Tongue (tissue), 2 donors: ENCODE measurements around the gene SPRED3. TPM values are rescaled to one million over a fixed set of nuclear protein-coding genes. Genes with fewer than 3 reads are reported as not detected.
"Not testable (repeated sequence)": the region's sequence is repeated elsewhere in the genome, so short reads cannot be mapped to it uniquely, and the experiment has no call there.

Experiments used
- DNase-seq: peaks from one replicate; pipeline ENCODE4 v3.0.0-alpha.2; 2015
- total RNA-seq: library from RNA; depleted of rRNA; stranded (reverse); fragments of >200 nt; gene quantifications from one replicate; pipeline ENCODE4 v1.2.3, GENCODE V29; 2014

The SPRED3 gene
- total RNA-seq, 1 donor from 2014 or later: 0.21 TPM

DNA sequence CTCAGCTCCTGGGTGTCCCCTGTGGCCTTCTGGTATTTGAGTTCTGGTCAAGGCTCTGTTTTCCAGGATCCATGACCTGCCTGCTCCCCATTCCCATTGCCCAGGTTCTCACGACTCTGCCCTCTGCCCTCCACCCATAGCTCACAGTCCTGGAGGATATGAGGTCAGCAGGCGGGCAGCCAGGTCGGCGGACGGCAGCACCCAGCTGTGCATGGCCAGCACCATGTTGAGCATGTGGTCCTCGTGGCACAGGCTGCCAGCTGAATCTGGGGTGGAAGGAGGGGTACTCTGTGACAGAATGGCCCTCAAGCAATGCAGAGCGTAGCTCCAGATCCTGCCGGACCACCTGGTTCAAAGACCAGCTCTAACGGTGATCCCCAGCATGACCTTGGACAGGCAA lies 32.4 kb downstream of the SPRED3 start:
- no peak for DNase-seq

DNA sequence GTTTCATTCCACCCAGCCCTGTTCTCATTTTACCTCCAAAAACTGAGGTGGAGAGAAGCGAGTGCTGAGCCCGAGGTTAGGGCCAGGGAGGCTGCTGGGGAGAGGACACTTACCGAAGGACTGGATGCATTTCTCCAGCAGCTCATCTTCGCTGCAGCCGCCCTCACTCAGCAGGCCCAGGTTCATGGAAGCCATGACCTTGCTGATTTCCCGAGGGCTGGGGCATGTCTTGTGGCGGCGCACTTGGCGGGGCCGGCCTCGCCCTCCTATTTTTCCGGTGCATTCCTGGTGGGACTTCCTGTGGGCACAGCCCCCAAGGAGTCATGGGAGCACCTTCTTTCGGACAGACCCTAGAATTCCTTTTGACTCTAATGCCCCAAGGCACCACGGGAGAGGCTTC lies 33.4 kb downstream of the SPRED3 start:
- no peak for DNase-seq

DNA sequence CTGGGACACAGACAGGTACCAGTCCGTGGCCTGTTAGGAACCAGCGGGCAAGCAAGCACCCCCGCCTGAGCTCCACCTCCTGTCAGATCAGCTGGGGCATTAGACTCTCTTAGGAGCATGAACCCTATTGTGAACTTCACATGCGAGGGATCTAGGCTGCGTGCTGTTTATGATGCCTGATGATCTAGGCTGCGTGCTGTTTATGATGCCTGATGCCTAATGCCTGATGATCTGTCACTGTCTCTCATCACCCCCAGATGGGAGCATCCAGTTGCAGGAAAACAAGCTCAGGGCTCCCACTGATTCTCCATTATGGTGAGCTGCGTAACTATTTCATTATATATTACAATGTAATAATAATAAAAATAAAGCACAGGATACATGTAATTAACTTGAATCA lies 33.9 kb downstream of the SPRED3 start:
- no peak for DNase-seq

DNA sequence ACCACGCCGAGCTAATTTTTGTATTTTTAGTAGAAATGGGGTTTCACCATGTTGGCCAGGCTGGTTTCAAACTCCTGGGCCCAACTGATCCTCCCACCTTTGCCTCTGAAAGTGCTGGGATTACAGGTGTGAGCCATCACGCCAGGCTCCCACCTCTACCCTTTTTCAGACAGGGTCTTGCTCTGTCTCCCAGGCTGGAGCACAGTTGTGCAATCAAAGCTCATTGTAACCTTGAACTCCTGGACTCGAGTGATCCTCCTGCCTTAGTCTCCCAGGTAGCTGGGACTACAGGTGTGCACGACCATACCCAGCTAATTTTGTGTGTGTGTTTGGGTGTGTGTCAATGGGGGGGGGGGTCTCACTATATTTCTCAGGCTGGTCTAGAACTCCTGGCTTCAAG lies 35.8 kb downstream of the SPRED3 start:
- no peak for DNase-seq

DNA sequence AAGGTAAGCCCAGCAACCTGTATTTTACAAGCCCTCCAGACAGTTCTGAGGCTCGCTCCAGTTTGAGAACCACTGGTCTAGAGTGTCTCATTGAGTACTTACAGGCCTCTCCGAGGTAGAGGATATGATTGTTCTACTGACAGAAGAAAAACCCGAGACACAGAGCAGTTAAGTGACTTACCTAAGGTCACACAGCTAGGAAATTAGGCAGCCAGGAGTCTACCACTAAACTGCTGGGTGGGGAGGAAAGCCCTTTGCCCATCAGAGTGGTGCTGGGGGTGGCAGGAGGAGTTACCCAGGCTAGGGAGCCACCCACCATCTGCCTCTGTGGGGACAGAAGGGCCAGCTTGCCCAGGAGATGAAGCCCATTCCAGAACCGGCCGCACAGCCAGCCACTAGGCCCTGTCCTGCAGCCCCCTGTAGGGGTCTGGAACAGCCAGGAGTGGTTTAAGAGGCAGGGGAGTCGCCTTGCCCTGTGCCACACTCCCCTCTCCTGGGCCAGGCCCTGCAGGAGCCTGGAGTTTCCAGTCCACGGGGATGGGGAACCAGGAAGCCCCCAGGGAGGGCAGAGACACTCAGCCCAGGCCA lies 36.8 kb downstream of the SPRED3 start:
- no peak for DNase-seq

DNA sequence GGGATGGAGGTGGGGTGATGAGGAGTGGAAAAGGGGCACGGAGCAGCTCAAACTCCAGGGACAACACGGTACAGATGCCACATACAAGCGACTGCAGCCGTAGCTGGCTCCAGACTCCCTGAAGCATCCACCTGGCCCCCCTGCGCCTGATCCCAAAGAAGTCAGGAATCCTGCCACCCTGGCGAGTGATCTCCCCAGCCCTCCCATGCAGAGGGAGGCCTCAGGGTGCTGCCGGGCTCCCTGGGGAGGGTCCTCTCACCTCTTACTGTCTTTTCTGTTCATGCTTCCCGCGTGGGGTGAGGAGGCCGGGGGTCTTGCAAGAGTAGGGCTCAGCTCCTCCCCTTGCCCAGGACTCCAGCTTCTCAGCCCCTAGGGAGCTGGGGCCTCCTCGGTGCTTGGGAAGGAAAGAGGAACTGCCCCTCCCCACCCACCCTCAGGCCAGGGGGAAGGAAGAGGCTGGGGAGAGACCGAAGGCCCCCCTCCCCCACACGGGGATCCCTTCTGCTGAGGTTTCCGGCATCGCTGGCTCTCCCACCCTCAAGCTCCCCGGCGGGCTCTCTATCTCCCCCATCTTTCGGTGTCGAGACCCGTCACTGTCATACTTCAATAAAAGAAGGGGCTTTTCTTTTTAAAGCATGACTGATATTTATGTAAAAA lies 37.4 kb downstream of the SPRED3 start, which contains the start of gene RASGRP4:
Gene RASGRP4, minus strand, starts transcription at position 410 of the 657 bp plus-strand sequence. Its CDS starts 128 bp downstream, at position 282.
- no peak for DNase-seq

DNA sequence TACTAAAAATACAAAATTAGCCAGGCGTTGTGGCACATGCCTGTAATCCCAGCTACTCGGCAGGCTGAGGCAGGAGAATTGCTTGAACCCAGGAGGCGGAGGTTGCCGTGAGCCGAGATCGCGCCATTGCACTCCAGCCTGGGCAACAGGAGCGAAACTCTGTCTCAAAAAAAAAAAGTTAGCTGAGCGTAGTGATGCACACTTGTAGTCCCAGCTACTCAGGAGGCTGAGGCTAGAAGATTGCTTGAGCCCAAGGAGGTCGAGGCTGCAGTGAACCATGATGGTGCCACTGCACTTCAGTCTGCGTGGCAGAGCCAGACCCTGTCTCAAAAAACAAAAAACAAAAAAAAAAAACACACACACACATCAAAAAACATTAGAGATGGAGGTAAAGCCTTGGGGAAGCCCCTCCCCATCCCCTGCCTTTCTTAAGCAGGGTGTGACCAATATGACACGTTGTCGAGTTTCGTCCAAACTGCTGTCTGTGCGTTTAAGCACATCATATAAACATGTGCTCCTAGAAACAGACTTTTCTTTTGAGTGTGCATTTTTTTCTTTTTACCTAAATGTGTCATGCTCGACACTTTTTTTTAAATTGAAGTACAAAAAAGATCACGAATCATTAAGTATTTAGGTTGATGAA lies 38.7 kb downstream of the SPRED3 start:
- DNase-seq: not testable (repeated sequence)

DNA sequence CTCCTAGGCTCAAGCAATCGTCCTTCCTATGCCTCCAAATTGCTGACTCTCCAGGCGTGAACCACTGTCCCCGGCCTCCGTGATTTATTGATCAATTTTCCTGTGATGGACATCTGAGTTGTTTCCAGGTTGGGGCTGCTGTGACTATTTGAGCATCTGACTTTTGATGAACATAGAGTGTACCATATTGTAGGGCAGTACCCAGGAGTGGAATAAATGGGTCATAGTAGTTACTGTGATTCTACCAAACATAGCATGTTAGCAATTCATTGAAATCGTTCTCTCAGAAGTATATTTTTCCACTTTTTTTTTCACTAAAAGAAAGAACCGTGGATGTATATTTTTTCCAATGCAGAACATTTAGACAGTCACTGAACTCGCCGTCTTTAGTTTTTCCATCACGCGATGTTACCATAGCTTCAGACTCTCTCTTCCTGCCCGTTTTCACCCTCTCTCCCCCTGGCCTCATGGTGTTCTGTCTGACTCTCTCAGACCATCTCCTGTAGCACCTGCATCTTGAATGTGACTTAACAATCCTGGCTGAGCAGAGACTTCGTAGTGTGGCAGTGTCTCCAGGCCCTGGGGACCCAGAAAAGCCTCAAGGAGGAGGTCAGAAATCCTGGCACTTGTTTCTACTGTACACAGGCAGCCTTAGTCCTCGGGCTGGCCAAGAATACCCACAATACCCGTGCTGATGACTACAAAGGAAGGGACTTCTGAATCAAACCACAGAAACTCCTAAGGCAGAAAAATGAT lies 40.7 kb downstream of the SPRED3 start:
- DNase-seq: no peak

DNA sequence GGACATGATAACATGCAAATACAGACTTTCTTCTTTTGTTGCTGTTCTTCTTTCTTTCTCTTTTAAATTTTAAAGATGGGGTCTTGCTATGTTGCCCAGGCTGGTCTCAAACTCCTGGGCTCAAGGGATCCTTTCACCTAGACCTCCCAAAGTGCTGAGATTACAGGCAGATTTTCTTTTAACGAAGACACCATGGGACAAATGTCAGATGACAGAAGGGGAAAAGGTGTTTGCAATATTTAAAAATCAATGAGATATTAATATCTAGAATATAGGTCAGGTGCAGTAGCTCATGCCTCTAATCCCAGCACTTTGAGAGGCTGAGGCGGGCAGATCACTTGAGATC lies 41.3 kb downstream of the SPRED3 start:
- no peak for DNase-seq

DNA sequence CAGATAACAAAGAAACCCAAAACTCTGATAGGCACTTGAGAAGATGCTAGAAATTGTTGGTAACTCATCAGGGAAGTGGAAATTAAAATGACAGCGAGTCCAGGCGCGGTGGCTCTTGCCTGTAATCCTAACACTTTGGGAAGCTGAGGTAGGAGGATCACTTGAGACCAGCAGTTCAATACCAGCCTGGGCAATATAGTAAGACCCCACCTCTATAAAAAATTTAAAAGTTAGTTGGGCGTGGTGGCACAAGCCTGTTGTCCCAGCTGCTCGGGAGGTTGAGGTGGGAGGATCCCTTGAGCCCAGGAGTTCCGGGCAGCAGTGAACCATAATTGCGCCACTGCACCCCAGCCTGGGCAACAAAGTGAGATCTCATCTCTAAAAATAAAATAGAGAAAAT lies 42.4 kb downstream of the SPRED3 start:
- no peak for DNase-seq

DNA sequence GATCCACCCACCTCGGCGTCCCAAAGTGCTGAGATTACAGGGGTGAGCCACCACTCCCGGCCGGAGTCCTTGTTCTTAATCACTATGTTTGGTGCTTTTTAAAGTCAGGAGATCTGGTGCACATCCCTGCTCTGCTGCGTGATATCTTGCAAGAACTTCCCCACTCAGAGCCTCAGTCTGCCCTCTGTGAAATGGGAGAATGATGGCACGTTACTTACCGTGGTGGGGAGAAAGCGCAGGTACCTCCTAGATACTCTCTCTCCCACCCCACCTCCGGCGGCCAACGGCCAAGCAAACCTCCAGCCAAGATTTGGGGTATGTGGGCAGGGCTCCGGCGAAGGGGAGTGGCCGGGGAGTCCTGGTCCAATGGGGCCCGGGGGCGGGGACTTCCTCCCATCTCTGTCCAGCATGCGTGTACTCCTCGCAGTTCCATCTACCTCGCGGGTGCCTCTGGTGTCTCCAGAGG lies 44.8 kb downstream of the SPRED3 start, which contains the start of gene RYR1:
Gene RYR1, plus strand, starts transcription at position 424 of the 466 bp plus-strand sequence. CDS start 139 bp downstream, outside the sequence.
- peak; percentile 90 for DNase-seq

DNA sequence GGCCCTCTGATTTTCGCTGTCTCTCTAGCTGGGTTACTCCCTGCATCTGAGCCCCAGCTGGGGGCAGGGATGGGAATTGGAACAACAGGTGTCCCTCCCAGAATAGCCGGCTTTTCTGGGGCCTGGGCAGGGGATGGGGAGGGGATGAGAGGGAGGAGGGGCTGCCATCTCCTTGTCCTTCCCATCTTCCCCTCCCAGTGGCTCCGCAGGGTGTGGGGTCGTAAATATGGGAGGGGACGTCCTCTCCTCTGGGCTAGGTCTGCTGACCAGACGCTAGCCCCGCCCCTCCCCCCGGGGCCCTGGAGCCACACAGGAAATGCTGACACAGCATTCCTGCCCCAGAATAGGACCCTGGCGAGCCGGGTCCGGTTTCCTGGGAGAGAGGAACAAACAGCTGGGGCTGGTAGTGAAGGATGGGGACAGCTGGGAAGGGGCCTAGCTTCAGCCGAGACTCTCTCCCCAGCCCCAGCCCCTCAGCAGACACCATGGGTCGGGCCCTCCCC lies 46.1 kb downstream of the SPRED3 start:
- peak; percentile 97 for DNase-seq

DNA sequence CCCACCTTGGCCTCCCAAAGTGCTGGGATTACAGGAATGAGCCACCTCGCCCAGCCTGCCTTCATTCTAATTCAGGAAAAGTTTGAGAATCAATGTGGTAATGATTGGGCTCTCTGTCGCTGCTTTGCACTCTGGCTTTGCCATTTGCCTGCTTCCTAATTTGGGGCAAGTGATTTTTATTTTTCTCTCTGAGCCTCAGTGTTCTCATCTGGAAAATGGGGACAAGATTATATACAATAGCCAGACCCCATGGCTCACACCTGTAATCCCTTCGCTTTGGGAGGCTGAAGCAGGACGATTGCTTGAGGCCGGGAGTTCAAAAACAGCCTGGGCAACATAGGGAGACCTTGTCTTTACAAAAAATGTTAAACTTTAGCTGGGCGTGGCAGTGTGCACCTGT lies 48.8 kb downstream of the SPRED3 start:
- no peak for DNase-seq

DNA sequence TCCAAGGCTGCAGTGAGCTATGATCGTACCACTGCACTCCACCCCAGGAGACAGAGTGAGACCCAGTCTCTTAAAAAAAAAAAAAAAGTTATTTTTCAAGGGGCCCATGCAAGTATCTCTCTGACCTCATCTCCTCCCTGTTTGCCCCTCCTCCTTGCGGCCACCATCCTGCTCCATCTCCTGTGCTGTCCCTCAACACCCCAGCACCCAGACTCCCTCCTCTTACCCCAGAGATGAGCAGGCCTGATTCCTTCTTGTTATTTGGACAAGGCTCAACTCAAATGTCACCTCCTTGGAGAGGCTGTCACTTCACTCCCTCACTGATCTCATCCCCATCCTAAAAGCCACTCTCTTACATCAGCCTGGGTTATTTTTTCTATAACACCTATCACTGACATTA lies 49.4 kb downstream of the SPRED3 start:
- DNase-seq: no peak

DNA sequence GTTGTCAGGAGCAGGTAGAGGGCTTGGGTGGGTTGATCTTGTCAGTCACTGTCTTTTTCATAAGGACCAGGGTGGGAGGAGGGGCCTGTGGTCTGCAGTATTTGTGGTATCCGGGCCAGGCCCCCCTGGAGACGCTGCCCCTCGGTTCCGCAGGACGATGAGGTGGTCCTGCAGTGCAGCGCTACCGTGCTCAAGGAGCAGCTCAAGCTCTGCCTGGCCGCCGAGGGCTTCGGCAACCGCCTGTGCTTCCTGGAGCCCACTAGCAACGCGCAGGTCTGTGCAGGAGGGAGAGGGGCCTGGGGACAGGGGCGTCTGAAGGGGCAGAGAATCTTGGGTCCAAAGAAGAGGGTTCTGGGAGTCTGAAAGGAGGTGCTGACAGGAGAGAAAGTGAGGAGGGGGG lies 52.1 kb downstream of the SPRED3 start:
- DNase-seq: no peak

DNA sequence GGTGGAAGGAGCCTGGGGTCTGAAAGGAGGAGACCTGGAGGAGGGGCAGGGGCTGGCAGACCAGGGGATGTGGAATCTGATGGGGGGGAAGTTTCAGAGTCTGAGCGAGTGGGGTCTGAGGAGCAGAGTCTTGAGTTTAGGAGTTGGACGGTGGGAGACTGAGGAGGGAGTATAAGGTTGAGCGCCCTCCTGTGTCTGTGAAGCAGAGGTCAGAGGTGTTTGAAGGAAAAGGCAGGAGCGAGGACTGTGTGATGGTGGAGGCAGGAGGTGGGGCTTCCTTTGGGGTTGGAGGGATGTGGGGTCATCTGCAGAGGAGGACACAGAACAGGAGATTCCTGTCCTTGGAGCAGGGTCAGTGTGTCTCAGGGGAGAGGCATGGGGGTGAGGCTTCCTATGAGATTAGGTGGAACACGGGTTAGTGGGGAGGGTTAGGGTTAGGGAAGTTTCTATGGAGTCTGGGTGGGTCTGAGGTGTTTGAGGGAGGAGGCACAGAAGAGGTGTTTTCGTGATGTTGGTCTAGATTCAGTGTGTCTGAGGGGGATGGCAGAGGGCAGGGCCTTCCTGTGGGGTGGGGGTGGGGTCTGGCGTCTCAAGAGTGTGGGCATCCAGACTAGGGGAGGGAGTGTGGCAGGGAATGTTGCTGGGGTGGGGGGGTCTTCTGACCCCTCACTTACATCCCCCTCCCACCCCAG lies 53.3 kb downstream of the SPRED3 start:
- no peak for DNase-seq

DNA sequence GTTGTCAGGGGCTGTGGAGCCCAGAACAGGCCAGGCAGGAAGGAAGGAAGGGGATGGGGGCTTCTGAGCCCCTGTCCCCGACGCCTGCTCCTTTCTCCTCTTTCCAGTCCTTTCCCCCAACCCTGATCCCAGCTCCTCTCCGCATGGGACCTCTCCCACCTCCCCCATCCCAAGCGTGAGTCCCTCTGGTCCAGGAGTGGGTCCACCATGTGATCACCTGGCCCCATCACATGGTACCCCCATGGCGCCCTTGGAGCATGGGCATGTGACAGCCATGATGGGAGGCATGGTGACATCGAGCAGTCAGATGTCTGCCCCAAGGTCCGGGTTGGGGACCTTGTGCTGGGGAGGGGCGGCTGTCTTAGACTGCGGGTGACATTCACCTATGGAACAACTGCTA lies 54.2 kb downstream of the SPRED3 start:
- DNase-seq: no peak

DNA sequence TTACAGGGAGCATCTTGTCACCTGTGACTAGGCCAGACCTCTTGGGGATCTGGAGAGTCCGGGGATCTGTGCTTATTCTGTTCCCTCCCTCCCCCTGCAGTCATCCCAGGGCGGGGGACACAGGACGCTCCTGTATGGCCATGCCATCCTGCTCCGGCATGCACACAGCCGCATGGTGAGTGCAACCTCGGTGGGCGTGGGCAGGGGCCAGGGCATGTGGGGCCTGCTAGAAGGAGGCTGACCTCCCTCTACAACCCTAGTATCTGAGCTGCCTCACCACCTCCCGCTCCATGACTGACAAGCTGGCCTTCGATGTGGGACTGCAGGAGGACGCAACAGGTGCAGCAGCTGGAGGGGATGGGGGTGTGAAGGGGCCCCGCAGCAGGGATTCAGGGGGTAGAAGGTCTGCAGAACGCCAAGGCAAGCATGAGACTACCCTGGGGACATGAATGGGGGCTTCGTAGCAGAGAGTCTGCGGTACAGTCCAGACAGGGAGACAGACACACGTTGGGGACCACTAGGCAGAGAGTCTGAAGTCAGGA lies 55.0 kb downstream of the SPRED3 start:
- DNase-seq: peak; percentile 18

DNA sequence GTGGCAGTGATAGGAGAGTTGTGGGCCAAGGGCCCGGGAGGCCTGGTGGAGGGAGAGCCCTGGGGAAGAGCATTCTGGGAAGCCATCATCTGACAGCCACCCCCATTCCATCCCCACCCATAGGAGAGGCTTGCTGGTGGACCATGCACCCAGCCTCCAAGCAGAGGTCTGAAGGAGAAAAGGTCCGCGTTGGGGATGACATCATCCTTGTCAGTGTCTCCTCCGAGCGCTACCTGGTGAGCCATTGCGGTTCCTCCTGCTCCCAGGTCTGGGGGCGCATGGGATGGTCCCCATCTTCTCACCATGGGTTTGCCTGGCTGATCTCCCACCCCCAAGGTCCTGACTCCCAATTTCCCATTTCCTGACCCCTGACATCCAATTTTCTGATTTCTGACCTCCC lies 55.5 kb downstream of the SPRED3 start:
- DNase-seq: no peak

DNA sequence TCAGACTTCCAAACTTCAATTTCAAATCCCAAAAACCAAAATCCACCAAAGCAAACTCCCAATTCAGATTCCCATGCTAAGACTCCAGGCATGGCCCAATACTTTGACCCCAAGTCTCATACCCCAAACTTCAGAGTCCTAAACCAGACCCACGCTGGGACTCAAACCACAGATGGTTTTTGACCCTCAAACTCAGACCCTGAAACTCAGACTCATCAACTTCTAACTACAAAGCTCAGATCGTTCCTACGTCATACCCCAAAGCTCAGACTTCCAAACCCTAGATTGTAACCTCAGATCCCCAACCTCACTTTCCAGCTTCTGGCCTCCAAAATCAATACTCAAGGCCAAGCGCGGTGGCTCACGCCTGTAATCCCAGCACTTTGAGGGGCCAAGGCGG lies 56.9 kb downstream of the SPRED3 start:
- no peak for DNase-seq

DNA sequence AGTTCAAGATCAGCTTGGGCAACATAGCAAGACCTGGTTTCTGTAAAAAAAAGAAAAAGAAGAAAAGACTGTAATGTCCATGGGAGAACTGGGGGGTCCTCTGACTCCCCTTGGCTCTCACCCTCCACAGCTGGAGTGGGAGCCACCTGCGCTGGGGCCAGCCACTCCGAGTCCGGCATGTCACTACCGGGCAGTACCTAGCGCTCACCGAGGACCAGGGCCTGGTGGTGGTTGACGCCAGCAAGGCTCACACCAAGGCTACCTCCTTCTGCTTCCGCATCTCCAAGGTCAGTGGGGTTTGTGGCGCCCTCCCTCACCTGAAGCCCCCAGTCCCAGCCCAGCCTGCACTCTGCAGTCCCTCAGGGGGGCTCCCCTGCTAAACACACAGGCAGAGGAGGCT lies 59.7 kb downstream of the SPRED3 start:
- DNase-seq: no peak
